IMR-90 (cell line): Measurements from ENCODE around the gene MLIP. TPM values are rescaled to one million over a fixed set of nuclear protein-coding genes. Genes with fewer than 3 reads are reported as not detected.

Experiments
- ATAC-seq: fragments of 200-7000 bp; cut with Tn5 transposase; 2 replicates; pipeline ENCODE4 v1.9.1; 2020; ENCODE audit warnings: low read depth, mild to moderate bottlenecking, moderate library complexity
- BruUV-seq: library from RNA; stranded (reverse); fragments of 400-500 nt; replicated peaks from 2 replicates; lab custom pipeline; 2021; lab: Mats Ljungman, UMichigan
- CTCF ChIA-PET: fragments of 300-600 bp; formaldehyde crosslinking; extraction: SDS; loops from one replicate; lab custom pipeline; 2021; ENCODE audit warnings: antibody characterized with exemption; lab: Yijun Ruan, JAX
- POLR2A ChIA-PET: fragments of 300-600 bp; sonication (Branson Sonifier 250); formaldehyde crosslinking; loops from one replicate; lab custom pipeline; 2022; ENCODE audit warnings: antibody characterized with exemption; ENCODE audit not compliant: unreplicated experiment; lab: Charles Lee
- DNase-seq: peaks from one replicate; pipeline ENCODE4 v3.0.0; 2013
- H2AFZ ChIP-seq: replicated peaks from 2 replicates; pipeline ENCODE3; 2013; ENCODE audit warnings: low read length, mild to moderate bottlenecking; ENCODE audit not compliant: poor library complexity
- H2AK5ac ChIP-seq: 2 replicates; pipeline ENCODE4 v1.6.1; 2013; ENCODE audit warnings: low read depth, low read length, inconsistent platforms
- H2AK9ac ChIP-seq: replicated peaks from 2 replicates; pipeline ENCODE3; 2013; ENCODE audit warnings: mild to moderate bottlenecking, low read depth, low read length, moderate library complexity; ENCODE audit not compliant: poor library complexity
- H2BK120ac ChIP-seq: 2 replicates; pipeline ENCODE4 v1.6.1; 2013; ENCODE audit warnings: low read depth, low read length, inconsistent platforms
- H2BK15ac ChIP-seq: 3 replicates; pipeline ENCODE4 v1.6.1; 2013; ENCODE audit warnings: low read depth, low read length, inconsistent platforms
- H2BK20ac ChIP-seq: 2 replicates; pipeline ENCODE4 v1.6.1; 2013; ENCODE audit warnings: low read depth, mild to moderate bottlenecking, inconsistent platforms, low read length, moderate library complexity
- H2BK5ac ChIP-seq: 2 replicates; pipeline ENCODE4 v1.6.1; 2013; ENCODE audit warnings: mild to moderate bottlenecking, low read depth, low read length, inconsistent platforms; ENCODE audit not compliant: poor library complexity, severe bottlenecking
- H3K14ac ChIP-seq: replicated peaks from 2 replicates; pipeline ENCODE4 v1.6.1; 2013; ENCODE audit warnings: low read depth, low read length, inconsistent platforms
- H3K18ac ChIP-seq: 2 replicates; pipeline ENCODE4 v1.6.1; 2013; ENCODE audit warnings: low read depth, low read length, control low read depth
- H3K23ac ChIP-seq: 2 replicates; pipeline ENCODE4 v1.6.1; 2013; ENCODE audit warnings: low read depth, low read length, inconsistent platforms
- H3K27ac ChIP-seq: 2 replicates; pipeline ENCODE4 v1.5.1; 2013; ENCODE audit warnings: mild to moderate bottlenecking, control low read depth, low read length; ENCODE audit not compliant: insufficient read depth
- H3K27me3 ChIP-seq: 2 replicates; pipeline ENCODE4 v1.6.1; 2013; ENCODE audit warnings: low read length; ENCODE audit not compliant: control insufficient read depth, insufficient read depth
- H3K36me3 ChIP-seq: 2 replicates; pipeline ENCODE4 v1.6.1; 2013; ENCODE audit warnings: low read length, mixed read lengths; ENCODE audit not compliant: control insufficient read depth, insufficient read depth
- H3K4ac ChIP-seq: 2 replicates; pipeline ENCODE4 v1.6.1; 2013; ENCODE audit warnings: low read depth, low read length, inconsistent platforms
- H3K4me1 ChIP-seq: 2 replicates; pipeline ENCODE4 v1.6.1; 2013; ENCODE audit warnings: low read length, mixed read lengths; ENCODE audit not compliant: control insufficient read depth, insufficient read depth
- H3K4me2 ChIP-seq: 2 replicates; pipeline ENCODE4 v1.6.1; 2013; ENCODE audit warnings: low read depth, mild to moderate bottlenecking, control low read depth, low read length, moderate library complexity
- H3K4me3 ChIP-seq: 2 replicates; pipeline ENCODE4 v1.5.1; 2013; ENCODE audit warnings: low read depth, mild to moderate bottlenecking, control low read depth, low read length, moderate library complexity; ENCODE audit not compliant: insufficient read depth
- H3K56ac ChIP-seq: 2 replicates; pipeline ENCODE4 v1.6.1; 2013; ENCODE audit warnings: low read length, inconsistent platforms; ENCODE audit not compliant: insufficient read depth; ENCODE audit errors: extremely low read depth
- H3K79me1 ChIP-seq, 2 experiments: 2 replicates each; pipeline ENCODE4 v1.6.1; 2013; ENCODE audit warnings: low read length in 2 of 2, inconsistent platforms in 1 of 2, low read depth in 1 of 2
- H3K9ac ChIP-seq: 2 replicates; pipeline ENCODE4 v1.6.1; 2013; ENCODE audit warnings: low read depth, low read length, control low read depth
- H3K9me1 ChIP-seq: 2 replicates; pipeline ENCODE4 v1.6.1; 2013; ENCODE audit warnings: low read length, inconsistent platforms; ENCODE audit not compliant: insufficient read depth
- H3K9me3 ChIP-seq: 2 replicates; pipeline ENCODE4 v1.6.1; 2013; ENCODE audit warnings: low read length; ENCODE audit not compliant: control insufficient read depth, insufficient read depth
- H4K20me1 ChIP-seq: 2 replicates; pipeline ENCODE4 v1.6.1; 2013; ENCODE audit warnings: low read length, inconsistent platforms; ENCODE audit not compliant: insufficient read depth
- H4K5ac ChIP-seq: 2 replicates; pipeline ENCODE4 v1.6.1; 2013; ENCODE audit warnings: mild to moderate bottlenecking, low read depth, low read length, control low read depth
- H4K8ac ChIP-seq, 2 experiments: 2 replicates each; pipeline ENCODE4 v1.6.1; 2013; ENCODE audit warnings: low read depth in 2 of 2, low read length in 2 of 2, control low read depth in 1 of 2, inconsistent platforms in 1 of 2
- H4K91ac ChIP-seq: 2 replicates; pipeline ENCODE4 v1.6.1; 2013; ENCODE audit warnings: low read depth, low read length, inconsistent platforms; ENCODE audit not compliant: insufficient read depth
- RCOR1 ChIP-seq: IDR thresholded peaks from 2 replicates; pipeline ENCODE4 v1.6.1; 2012; ENCODE audit warnings: mild to moderate bottlenecking, low read length, improper control_type of control experiment; ENCODE audit not compliant: insufficient replicate concordance
- WGBS, 2 experiments: methylation state at CpG; one replicate each; pipeline versions ENCODE4 v1.1.5 to v1.1.7; 2013; ENCODE audit warnings: missing lambda C conversion rate in 2 of 2; ENCODE audit not compliant: insufficient read length in 1 of 2; ENCODE audit errors: extremely low coverage in 2 of 2; 5-methylcytosine and 5-hydroxymethylcytosine counted together
- dilution Hi-C: fragments of 300-500 bp; cut with HindIII; formaldehyde crosslinking; loops from one replicate; pipeline ENCODE4 v1.14.3; 2018; ENCODE audit warnings: low sequenced_read_pairs; ENCODE audit not compliant: unreplicated experiment
- in situ Hi-C: fragments of 300-500 bp; cut with MboI; formaldehyde crosslinking; loops from 3 replicates; pipeline ENCODE4 v1.14.3; 2019; ENCODE audit warnings: low sequenced_read_pairs, inconsistent platforms, mixed read lengths
- intact Hi-C: fragments of 100-400 bp; cut with micrococcal nuclease; formaldehyde crosslinking; loops from 2 replicates; pipeline ENCODE4 v1.10.0; 2022
- polyA plus RNA-seq, 3 experiments: library from polyadenylated mRNA; depleted of rRNA; stranded (reverse); fragments of >200 nt; gene quantifications; 2 replicates each; pipeline ENCODE4 v1.2.3, GENCODE V29; 2012; ENCODE audit warnings: low replicate concordance in 1 of 3
- total RNA-seq: library from RNA; depleted of rRNA; stranded (reverse); fragments of >200 nt; gene quantifications from 2 replicates; pipeline ENCODE4 v1.2.3, GENCODE V29; 2012

The MLIP gene
- total and polyA plus RNA-seq, 2 of the 4 experiments (the other 2 are of a cell fraction) = not detected

GRCh38 chr6:54294965-54295532, 183.8 kb downstream of the MLIP start:
- Histone ChIP-seq H2AK5ac (no peak overlapping the region), H4K8ac (no peak overlapping the region), H2BK20ac (no peak overlapping the region), H2AFZ (peak overlapping the region; percentile 24), H3K4ac (no peak overlapping the region), H4K5ac (no peak overlapping the region), H3K9me1 (peaks cover 4% of the 10 kb centered on the region; the same call in 1 of the 2 replicates), H3K14ac (no peak overlapping the region), H2BK5ac (no peak overlapping the region), H3K27me3 (no peaks in the 10 kb centered on the region), H4K20me1 (no peaks in the 10 kb centered on the region), H3K4me3 (no peak overlapping the region), H3K56ac (no peak overlapping the region), H3K18ac (no peak overlapping the region), H3K23ac (no peak overlapping the region), H2BK120ac (no peak overlapping the region), H3K27ac (no peak overlapping the region), H3K4me1 (peaks cover 2% of the 10 kb centered on the region), H2AK9ac (no peak overlapping the region), H2BK15ac (no peak overlapping the region), H3K4me2 (no peak overlapping the region), H3K9me3 (no peaks in the 10 kb centered on the region), H3K9ac (no peak overlapping the region), H4K91ac (no peak overlapping the region), H3K36me3 (no peaks in the 10 kb centered on the region), H3K79me1 (no peaks in the 10 kb centered on the region)
- no TSS peak for BruUV-seq
- no peak for TF ChIP-seq RCOR1
- DNase-seq (no peak), ATAC-seq (no peak)
- in situ Hi-C loops = no loop called here
- POLR2A ChIA-PET = no interaction called here
- WGBS, 2 experiments = 100% methylated on average over 1 of the region's 8 CpGs; no CpG with 5 or more reads in 1 of the 2 experiments
- dilution Hi-C loops = no loop called here
- CTCF ChIA-PET = no interaction called here
- intact Hi-C loops = no loop called here
